IMR-90 (cell line): ENCODE results near the gene TRA2A.

Experiments used
- BHLHE40 ChIP-seq: fragments of 150-350 bp; IDR thresholded peaks from 2 replicates; pipeline ENCODE4 v1.6.1; 2016; ENCODE audit warnings: mild to moderate bottlenecking, low read depth, low read length
- CEBPB ChIP-seq: IDR thresholded peaks from 2 replicates; pipeline ENCODE4 v1.6.1; 2012; ENCODE audit warnings: low read depth, low read length, improper control_type of control experiment
- CHD1 ChIP-seq: IDR thresholded peaks from 2 replicates; pipeline ENCODE4 v1.6.1; 2012; ENCODE audit warnings: low read depth, low read length, improper control_type of control experiment
- ELK1 ChIP-seq: fragments of 150-350 bp; IDR thresholded peaks from 2 replicates; pipeline ENCODE4 v1.6.1; 2016; ENCODE audit warnings: low read depth, mild to moderate bottlenecking, low read length, moderate library complexity, borderline replicate concordance
- MAFK ChIP-seq: IDR thresholded peaks from 2 replicates; pipeline ENCODE4 v1.6.1; 2012; ENCODE audit warnings: low read depth, low read length, improper control_type of control experiment
- MAZ ChIP-seq: IDR thresholded peaks from 2 replicates; pipeline ENCODE4 v1.6.1; 2012; ENCODE audit warnings: low read depth, mild to moderate bottlenecking, low read length, improper control_type of control experiment, moderate library complexity, borderline replicate concordance
- MXI1 ChIP-seq: IDR thresholded peaks from 2 replicates; pipeline ENCODE4 v1.6.1; 2012; ENCODE audit warnings: low read depth, mild to moderate bottlenecking, low read length, moderate library complexity, borderline replicate concordance
- POLR2A ChIP-seq: IDR thresholded peaks from 2 replicates; pipeline ENCODE4 v1.6.1; 2012; ENCODE audit warnings: mild to moderate bottlenecking, low read depth, low read length
- RAD21 ChIP-seq: IDR thresholded peaks from 2 replicates; pipeline ENCODE4 v1.6.1; 2012; ENCODE audit warnings: low read length, improper control_type of control experiment
- RCOR1 ChIP-seq: IDR thresholded peaks from 2 replicates; pipeline ENCODE4 v1.6.1; 2012; ENCODE audit warnings: mild to moderate bottlenecking, low read length, improper control_type of control experiment; ENCODE audit not compliant: insufficient replicate concordance
- RFX5 ChIP-seq: IDR thresholded peaks from 2 replicates; pipeline ENCODE4 v1.8.0; 2012; ENCODE audit warnings: low read depth, mild to moderate bottlenecking, low read length, moderate library complexity
- SMC3 ChIP-seq: fragments of 150-350 bp; IDR thresholded peaks from 2 replicates; pipeline ENCODE4 v1.6.1; 2016; ENCODE audit warnings: low read depth, mild to moderate bottlenecking, antibody characterized with exemption, low read length, moderate library complexity
- USF2 ChIP-seq: fragments of 150-350 bp; IDR thresholded peaks from 2 replicates; pipeline ENCODE4 v1.6.1; 2017; ENCODE audit warnings: mild to moderate bottlenecking, antibody characterized with exemption, low read length, low read depth
- TF ChIP-seq, protein P1 (sequence below): conservative IDR thresholded peaks from 2 replicates; pipeline ENCODE4 v1.5.1; 2012; ENCODE audit warnings: mild to moderate bottlenecking, low read depth, low read length, improper control_type of control experiment

GRCh38 chr7:23476286-23477156 lies 55.3 kb downstream of the TRA2A start:
- TF ChIP-seq, protein P1, sequence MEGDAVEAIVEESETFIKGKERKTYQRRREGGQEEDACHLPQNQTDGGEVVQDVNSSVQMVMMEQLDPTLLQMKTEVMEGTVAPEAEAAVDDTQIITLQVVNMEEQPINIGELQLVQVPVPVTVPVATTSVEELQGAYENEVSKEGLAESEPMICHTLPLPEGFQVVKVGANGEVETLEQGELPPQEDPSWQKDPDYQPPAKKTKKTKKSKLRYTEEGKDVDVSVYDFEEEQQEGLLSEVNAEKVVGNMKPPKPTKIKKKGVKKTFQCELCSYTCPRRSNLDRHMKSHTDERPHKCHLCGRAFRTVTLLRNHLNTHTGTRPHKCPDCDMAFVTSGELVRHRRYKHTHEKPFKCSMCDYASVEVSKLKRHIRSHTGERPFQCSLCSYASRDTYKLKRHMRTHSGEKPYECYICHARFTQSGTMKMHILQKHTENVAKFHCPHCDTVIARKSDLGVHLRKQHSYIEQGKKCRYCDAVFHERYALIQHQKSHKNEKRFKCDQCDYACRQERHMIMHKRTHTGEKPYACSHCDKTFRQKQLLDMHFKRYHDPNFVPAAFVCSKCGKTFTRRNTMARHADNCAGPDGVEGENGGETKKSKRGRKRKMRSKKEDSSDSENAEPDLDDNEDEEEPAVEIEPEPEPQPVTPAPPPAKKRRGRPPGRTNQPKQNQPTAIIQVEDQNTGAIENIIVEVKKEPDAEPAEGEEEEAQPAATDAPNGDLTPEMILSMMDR, result no peak
- TF ChIP-seq POLR2A (no peak), RAD21 (no peak), MAZ (no peak), BHLHE40 (no peak), MAFK (no peak), CEBPB (no peak), CHD1 (no peak), ELK1 (no peak), RFX5 (no peak), USF2 (no peak), RCOR1 (no peak), MXI1 (no peak), SMC3 (no peak)
